Hematopoietic multipotent progenitor cell treated with erythropoietin and hydrocortisone succinate and interleukin-3 and kit ligand, for 17 days (in vitro differentiated cells): ENCODE data around the gene TEDDM1.
A peak's percentile ranks its signal among the peaks of the same experiment; 100 is the strongest.

Source experiments
- DNase-seq: peaks from one replicate; pipeline ENCODE4 v3.0.0-alpha.2; 2015; ENCODE audit warnings: low spot score

The TEDDM1 gene

DNA sequence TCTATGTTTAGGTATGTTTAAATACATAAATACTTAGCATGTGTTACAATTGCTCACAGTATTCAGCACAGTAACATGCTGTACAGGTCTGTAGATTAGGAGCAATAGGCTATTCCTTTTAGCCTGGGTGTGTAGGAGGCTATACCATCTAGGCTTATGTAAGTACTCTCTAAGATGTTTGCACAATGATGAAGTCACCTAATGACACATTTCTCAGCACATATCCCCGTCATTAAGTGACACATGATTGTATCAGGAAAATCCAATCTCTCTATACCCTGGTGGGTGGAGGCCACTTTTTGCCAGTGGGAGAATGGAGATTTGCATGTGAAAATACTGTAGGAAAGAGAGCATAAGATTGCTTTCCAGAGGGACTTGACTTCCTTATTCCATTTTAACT, 5.5 kb upstream of the TEDDM1 start:
- DNase-seq: no peak

DNA sequence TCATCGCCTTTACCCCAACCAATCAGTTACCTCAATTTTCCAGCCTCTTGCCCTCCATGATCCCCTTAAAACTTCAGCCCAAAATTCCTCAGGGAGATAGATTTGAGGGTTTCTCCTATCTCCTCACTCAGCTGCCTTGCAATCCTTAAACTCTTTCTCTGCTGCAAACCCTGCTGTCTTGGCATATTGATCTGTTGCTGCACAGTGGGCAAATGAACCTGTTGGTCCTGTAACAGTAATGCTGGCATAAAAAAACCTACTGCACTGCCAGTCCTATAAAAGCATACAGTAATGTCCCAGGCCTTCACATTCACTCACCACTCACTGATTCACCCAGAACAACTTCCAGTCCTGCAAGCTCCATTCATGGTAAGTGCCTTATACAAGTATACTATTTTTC, 5.1 kb upstream of the TEDDM1 start:
- DNase-seq: no peak

DNA sequence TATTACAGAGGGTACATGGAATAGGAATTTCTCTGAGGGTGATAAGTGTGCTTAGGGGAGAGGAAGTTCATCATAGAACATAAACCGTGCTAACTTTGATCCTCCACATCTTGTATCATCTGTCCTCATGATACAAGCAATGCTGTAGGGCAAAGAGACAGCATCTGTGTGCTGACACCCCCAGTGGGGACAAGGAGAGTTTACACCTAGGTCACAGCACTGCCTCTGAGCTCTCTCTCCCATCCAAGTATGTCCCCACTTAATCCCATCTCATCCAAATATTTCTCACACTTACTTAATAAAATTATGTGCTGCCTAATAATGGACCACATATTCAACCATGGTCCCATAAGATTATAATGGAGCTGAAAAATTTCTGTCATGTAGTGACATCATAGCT, 4.3 kb upstream of the TEDDM1 start:
- DNase-seq: no peak

DNA sequence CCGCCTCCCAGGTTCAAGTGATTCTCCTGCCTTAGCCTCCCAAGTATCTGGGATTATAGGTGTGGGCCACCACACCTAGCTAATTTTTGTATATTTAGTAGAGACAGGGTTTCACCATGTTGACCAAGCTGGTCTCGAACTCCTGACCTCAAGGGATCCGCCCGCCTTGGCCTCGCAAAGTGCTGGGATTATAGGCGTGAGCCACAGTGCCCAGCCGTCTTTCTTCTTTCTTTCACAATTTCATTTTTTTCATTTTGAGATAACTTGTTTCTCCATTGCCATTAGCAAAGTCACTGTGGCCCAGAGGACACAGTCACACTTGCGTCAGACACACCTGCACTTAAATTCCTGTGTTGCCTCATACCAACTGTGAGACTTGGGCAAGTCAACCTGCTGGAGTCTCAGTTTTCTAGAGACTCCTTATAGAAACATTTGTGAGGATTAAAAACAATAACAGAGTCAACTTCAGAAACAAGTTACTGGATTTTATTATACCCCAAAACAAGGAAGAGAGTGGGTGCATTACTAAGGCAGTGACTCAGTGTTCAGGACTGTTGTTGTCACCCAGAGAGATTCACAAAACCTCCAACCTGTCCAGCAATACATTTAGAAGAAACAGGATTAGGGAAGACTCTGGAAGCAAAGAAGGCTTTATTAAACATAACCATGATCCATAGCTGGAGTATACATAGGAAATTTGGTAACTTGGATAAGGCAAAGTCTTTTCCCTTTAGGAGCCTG, 2.6 kb downstream of the TEDDM1 start:
- DNase-seq: no peak

DNA sequence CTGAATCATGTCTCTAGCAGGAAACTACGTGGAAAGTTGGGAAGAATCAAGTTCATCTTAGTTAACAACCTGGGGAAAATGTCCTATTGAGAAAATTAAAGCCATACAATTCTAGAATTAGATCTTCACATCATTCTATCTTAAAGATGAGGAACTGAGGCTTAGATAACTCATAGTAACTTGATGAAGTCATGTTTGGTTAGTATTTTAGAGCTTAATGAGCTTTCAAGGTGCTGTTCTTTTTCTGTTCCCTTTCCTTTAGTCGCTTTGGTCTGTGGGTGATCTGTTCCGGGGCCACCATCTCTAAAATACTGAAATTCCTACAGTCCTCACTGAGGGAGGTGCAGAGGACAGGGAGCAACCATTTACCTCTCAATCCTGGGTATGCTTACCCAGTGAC, 4.6 kb downstream of the TEDDM1 start:
- DNase-seq: no peak

DNA sequence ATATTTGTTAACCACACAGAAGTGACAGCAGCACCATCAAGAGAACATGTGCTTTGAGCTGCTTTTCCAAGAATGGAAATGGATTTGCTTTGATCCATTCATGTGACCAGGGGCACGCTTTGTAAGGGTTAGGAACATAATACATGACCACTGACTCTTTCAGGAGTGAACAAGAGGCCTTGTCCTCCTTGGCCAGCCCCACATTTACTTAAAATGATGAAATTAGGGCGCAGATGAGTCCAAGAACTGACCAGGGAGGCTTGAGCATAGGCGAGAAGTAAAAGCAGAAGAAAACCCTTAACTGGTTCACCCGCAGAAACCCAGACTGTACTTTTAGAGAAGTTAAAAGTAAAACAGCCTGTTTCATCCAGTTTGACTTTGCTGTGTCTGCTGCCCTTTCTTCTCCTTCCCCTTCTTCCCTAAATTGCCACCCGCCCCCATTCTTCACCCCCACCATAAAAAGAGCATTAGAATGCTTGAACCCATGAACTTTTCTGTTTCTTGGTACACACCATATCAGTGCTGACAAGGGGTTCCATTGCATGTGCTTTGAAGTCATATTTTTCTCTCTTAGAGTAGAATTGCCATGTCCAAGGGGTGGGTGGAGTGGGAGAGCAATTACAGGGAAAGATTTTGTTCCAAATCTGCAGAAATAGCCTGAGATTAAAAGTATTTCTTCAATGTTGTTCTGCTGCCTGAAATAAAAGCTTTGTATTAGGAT, 6.3 kb downstream of the TEDDM1 start:
- no peak for DNase-seq

DNA sequence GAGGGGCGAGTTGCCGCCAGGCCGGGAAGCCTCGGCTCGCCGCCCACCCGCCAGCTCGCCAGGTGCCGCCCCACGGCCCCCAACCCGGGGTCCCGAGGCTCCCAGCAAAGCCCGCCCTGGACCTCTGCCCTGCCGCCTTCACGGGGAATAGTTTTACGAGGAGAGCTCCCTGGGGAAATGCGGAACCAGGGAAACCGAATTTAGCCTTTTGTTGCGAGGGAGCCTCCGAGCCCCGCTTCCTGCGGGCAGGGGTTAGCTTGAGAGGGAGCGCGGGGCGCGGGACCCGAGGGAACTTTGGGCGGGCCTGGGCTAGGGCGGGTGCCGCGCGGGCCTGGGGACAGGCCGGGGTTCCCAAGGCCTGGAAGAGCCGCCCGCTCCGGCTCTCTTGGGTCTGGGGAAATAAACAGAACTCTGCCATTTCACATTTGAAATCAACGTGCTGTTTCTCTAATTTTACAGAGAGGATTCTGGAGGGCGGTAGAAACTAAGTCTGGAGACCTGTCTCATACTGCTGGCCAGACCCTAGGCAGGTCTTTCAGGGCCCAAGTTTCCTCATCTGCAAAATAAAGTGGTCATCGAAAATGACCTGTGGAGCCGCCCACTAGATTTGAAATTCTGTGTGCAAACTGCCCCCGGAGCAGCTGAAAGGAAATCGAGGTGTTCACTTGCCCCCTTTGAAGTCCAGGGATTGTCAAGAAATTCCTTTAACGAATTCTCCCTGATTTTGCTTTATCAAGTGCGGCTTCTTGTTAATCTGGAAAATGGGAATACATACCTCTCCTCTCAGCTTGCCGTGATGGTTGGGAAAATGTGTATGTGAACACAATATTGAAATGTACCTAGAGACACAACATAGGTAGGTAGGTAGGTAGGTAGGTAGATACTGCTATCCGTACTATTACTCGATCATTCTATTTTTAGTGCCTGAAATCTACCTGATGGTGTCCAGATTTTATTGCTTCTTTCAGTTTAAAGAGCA, 8.1 kb downstream of the TEDDM1 start:
- peak; percentile 58 for DNase-seq

DNA sequence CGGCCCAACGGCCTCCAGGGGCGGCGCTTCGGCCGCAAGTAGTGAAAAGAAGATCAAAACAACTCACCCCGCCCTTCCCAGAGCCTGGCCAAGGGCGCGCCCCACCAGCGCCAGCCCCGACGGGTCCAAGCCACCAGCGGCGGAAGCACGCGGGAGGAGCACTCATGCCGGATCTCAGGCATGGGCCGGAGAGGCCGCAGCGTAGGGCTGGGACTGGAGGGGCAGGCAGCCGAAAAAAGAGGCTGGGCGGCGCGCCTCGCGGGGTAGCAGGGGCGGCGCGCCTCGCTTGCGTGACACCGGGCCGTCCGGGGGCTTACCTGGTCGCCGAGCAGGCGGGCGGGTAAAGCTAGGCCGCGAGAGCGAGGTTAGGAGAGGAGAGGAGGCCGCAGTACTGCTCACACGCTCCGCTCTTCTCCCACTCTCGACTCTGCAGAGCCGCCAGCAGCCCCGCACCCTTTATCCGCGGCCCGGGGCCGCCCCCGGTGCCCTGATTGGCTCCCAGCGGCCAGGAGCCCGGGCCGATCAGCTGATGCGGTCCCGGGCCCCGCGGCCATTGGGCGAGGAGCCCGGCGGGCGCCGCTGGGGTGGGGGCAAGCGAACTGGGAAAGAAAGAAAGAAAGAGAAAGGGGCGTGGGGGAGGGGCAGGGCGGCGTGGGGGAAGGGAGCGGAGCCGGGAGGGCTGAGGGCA, 9.0 kb downstream of the TEDDM1 start, which contains the start of gene GLUL:
TSS of gene GLUL (minus strand) at position 429 of the 688 bp plus-strand sequence. CDS start 3,053 bp downstream, outside the sequence.
- DNase-seq: peak; percentile 92

DNA sequence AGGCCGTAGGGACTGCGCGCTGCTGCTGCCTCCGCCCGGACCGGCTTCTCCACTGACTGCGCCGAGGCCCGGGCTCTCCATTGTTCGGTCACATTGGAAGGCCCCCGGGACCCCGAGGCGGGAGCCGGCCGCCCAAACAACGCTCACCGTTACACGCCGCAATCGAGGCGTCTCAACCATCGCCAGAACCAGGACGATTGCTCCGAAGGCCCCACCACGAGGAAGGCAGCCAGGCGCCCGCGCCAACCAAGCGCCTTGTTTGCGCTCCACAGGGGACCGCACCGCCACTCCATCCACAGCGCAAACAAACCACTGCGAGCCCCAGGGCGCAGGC, 9.5 kb downstream of the TEDDM1 start:
- no peak for DNase-seq

DNA sequence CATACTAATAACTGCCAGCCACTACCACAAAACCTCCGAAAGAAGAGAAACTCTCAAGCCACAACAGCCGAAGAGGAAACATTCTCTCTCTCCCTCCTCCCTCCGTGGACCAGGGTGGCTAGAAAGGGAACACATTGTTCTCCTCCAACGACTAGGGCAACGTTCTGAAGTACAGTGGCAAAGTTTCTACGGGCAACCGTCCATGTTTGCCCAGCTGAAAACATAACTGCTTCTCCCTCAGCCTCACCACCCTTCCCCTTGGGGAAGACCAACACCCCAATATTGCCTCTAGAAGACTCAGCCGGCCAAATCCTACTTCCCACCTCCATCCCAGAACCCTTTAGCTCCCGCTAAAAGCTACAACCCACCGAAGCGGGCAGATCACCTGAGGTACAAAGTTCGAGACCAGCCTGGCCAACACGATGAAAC, 10.8 kb downstream of the TEDDM1 start:
- peak; percentile 52 for DNase-seq

DNA sequence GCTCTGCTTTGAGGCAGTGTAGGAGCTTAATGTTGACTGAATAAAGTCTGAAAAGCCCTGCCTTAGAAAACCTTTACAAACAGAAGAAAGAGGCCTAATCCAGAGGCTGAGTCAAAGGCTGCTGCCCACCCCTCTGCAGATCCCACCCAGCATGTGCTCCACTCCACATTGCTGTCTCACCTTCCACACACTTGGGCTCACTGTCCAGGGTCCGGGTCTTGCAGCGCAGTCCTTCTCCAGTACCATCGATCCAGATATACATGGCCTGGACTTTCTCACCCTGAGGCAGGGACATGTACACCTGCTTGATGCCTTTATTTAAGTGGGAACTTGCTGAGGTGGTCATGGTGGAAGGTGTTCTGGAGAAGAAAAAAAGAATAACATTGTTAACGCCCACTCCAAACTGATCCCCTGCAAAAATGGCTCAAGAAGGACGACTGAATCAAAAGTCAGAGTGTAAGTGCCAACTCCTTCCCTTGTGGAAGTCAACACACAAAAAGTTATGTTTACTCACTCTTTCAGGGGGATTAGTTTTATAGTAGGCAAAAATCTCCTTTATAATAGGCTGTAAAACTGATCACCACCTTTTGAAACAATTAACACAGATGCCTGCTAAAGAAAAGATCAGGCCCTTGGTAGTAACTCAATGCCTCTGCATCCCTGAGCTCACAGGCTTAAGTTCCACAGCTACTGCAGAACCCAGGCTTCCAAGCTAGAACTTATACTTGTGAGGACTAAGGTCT, 11.9 kb downstream of the TEDDM1 start:
- DNase-seq: peak; percentile 42

DNA sequence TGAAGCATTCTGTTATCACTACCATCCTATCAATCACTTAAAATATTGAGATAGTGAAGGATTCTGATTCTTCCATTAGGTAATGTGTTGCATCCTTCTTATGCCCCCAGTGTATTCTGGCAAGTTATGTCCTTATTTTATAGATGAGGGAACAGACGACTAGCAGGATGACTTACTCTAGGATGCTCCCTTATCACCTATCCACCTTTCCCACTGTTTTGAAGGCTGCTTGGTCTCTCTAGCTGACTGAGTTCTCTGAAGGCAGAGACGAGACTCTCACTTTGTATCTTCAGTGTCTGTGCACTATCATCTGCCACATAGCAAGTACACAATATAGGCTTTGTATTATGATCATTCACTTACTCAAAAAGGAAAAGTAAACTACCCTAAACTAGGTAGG, 12.9 kb downstream of the TEDDM1 start:
- peak; percentile 19 for DNase-seq

DNA sequence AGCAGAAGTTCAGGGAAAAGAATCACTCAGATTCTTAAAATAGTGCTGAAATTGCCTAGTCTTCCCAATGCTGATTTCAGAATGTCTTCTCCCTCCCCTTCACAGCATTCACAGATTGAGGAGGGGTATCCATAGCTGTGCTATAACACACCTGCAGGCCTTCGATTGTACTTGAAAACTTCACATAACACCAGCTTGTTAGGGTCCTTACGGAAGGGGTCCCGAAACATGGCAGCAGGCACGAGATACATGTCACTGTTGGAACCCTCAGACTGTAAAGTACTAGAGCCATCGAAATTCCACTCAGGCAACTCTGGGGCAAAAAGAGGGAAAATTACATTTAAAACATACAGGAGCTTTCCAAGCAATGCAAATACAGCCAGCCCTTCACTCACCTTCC, 13.5 kb downstream of the TEDDM1 start:
- DNase-seq: no peak

DNA sequence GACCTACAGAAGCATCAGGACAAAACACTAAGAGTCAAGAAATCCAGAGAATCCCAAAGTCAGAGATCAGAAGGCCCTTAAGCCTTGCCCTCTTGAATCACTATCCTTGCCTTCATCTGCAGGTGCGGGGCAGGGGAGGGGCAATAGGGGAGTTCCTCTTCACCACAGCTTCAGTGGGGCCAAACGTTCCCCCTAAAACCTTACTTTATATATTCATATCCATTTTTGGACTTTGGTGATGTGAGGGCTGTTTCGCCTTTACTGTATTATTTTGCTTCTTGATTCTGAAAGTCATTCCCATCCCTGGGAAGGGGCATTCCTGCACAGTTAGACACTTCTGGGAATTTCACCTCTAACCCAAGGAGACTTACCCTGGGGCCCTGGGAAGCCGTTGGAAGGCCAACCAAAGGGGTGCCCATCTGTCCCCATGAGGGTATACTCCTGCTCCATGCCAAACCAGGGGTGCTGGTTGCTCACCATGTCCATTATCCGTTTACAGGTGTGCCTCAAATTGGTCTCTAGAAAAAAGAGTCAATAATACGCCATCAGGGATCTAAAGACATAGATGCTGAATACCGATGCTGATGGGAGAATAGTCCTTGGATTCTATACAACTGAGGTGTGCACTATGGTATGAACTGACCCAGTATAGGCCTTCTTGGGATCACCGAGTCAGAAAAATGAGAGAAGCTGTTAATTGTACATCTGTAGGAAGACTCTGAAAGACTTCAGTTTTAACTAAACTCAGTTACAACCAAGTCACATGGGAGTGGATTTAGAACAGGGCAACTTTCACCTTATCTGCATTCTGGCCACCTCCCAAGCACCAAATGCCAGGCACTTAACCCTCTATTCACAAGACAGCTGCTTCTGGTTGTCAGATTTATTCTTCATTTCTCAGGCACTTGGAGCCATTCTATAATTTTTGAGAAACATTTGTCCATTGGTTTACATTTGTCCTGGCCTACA, 14.3 kb downstream of the TEDDM1 start:
- DNase-seq: peak; percentile 57

DNA sequence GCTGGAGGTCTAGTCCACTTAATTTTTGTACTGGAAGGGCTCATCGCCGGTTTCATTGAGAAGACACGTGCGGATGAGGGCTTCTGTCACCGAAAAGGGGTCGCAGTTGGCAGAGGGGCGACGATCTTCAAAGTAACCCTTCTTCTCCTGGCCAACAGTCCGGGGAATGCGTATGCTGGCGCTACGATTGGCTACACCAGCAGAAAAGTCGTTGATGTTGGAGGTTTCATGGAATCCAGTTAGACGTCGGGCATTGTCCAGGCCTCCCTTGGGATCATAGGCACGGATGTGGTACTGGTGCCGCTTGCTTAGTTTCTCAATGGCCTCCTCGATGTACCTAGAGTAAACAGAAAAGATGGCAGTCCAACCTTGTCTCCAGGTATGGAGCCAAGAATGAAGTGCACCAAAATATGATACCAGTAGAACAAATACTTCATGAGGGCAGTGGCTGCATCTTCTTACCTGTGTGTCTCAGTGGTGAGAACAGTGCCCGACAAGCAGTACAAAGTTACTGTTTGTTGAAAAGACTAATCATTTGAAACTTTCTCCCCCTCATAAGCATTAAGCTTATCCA, 16.0 kb downstream of the TEDDM1 start:
- DNase-seq: no peak

DNA sequence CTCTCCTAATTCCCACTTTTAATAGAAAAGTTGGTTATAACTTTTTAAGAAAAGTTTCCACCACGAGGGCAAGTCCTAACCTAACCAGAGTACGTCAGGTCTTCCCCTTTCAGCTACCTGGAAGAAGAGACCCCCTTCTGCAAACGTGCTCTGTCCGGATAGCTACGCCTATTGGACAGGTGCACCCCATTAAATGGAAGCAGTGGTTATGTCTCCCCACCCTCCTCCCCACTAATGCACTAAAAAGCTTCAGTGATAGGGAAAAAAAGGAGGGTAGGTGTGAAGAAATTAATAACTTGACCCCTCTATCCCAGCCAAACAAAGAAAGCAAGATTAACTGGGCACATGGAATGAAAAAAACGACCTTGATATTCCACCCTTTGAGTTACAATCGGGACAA, 16.5 kb downstream of the TEDDM1 start:
- no peak for DNase-seq

DNA sequence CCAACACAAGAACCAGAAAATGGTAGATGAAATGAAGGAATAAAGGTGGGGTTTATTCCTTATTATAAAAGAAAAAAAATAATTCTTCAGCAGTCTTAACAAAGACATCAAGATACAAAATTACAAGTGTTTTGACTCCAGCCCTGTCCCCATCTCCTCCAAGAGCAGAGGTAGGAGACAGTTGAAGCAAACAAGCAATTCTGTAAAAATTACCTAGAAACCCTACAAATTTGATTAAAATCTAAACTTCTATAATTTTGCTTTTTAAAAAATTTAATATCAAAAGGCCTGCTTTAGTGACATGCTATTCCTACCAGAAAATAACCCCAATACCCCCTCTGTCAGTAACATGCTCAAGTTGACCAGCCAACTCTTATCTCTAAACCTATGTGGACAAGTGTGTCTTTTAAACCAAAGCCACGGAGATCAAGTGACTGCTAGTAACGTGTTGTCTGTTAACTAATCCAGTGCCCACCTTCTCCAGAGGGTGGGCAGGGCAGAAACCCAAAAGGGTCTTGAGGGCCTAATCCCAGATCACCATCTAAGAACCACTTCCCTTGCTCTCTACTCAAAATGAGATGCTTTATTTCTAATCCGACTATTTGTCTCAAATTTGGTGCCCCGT, 17.3 kb downstream of the TEDDM1 start:
- DNase-seq: no peak

DNA sequence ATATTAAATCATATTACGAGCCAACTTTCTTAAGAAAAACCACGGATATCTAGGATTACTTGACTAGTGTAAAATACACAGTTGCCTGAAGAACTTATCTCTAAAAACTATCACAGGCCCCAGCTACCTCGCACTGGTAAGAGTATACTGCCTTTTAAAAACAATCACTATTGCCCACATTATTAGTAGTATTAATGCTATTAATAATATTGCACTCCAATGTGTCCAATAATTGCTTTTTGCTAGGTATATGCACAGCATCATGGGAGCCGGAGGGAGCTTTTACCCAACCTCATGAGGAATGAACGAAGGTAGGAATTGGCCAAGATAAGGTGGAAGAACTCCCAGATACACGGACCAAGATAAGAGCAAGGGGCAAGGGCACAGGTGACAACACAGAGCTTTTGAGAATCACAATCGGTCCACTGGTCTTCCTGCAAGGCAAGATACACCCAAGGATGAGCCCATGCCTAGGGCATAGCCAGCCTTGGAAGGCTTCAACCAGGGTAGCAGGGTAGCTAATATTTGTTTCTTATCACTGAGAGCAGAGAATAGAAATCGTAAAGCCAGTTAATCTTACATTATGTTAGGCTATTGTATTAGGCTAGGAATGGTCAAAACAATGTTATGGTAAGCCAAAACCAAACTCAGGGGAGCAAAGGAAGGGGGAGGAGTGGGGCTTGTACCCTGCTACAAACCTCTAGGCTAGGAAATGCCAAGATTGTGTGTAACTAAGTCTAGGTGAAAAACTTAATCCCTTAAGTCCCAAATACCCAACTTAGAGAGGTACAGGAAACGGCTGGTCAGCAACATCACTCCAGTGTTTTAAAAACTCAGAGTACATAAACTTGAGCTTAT, 18.3 kb downstream of the TEDDM1 start:
- no peak for DNase-seq
